GM19193 (cell line): ENCODE data around the gene GDF15.
A peak's percentile ranks its signal among the peaks of the same experiment; 100 is the strongest.

Experiments used
- POLR2A ChIP-seq: IDR thresholded peaks from 4 replicates; pipeline ENCODE4 v1.6.1; 2011; ENCODE audit not compliant: insufficient read depth, insufficient read length; ENCODE audit errors: extremely low read depth

Gene GDF15

GRCh38 chr19:18385675-18386542, at the start of gene GDF15:
Gene GDF15, plus strand, starts transcription at chr19:18386158. Its CDS starts 32 bp downstream, at chr19:18386190.
- TF ChIP-seq POLR2A, result peak; percentile 72

GRCh38 chr19:18338541-18338940, 47.4 kb upstream of the GDF15 start:
- TF ChIP-seq POLR2A, result no peak

- no peak for TF ChIP-seq POLR2A
These were observed 46.2 kb upstream of the GDF15 start for GRCh38 chr19:18339723-18340122.

- peak; percentile 57 for TF ChIP-seq POLR2A
These were observed 45.6 kb upstream of the GDF15 start, which contains the start of gene PGPEP1 for GRCh38 chr19:18340190-18340989. Gene PGPEP1, plus strand, starts transcription at chr19:18340598. Its CDS starts 84 bp downstream, at chr19:18340682.

GRCh38 chr19:18340990-18341868, 44.7 kb upstream of the GDF15 start:
- no peak for TF ChIP-seq POLR2A

- TF ChIP-seq POLR2A, result no peak
These were observed 43.8 kb upstream of the GDF15 start for GRCh38 chr19:18342090-18342632.

GRCh38 chr19:18344582-18344950, 41.4 kb upstream of the GDF15 start:
- no peak for TF ChIP-seq POLR2A

GRCh38 chr19:18345296-18345695, 40.7 kb upstream of the GDF15 start:
- TF ChIP-seq POLR2A, result no peak

- no peak for TF ChIP-seq POLR2A
These were observed 39.9 kb upstream of the GDF15 start for GRCh38 chr19:18346091-18346490.

- no peak for TF ChIP-seq POLR2A
These were observed 37.8 kb upstream of the GDF15 start for GRCh38 chr19:18348171-18348570.

GRCh38 chr19:18349524-18350128, 36.3 kb upstream of the GDF15 start:
- TF ChIP-seq POLR2A, result no peak

- TF ChIP-seq POLR2A, result no peak
These were observed 35.5 kb upstream of the GDF15 start for GRCh38 chr19:18350490-18350889.

- TF ChIP-seq POLR2A, result no peak
These were observed 34.4 kb upstream of the GDF15 start for GRCh38 chr19:18351544-18351943.
